HG03159 (cell line): ENCODE measurements around the gene ECI2.
"Not testable (repeated sequence)": the region's sequence is repeated elsewhere in the genome, so short reads cannot be mapped to it uniquely, and the experiment has no call there.

Experiments used
- ATAC-seq: cut with Tn5 transposase; IDR thresholded peaks from one replicate; pipeline ENCODE4 v1.9.1; 2021; ENCODE audit warnings: mild to moderate bottlenecking, moderate library complexity; ENCODE audit not compliant: unreplicated experiment

The ECI2 gene

GRCh38 chr6:4145083-4145482 lies 9.7 kb upstream of the ECI2 start:
- ATAC-seq = no peak

DNA sequence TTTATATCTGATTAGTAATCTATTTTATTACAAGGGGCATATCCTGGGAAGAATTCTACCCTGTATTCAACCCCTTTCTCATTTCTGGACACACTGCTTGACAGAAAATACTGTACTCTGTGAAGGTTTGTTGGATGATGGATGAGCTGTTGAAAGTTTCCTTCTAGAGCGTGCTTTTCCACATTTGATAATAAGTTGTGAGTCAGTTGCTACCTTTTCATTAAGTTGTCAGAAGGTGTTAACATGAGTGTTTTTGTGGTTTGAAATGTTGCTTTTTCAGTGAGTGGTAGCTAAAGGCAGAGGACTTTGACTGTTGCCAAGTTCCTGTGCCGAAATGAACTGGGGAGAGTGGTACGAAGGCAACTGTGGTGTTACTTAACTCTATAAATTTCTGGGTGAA lies 3.9 kb upstream of the ECI2 start:
- ATAC-seq = no peak

DNA sequence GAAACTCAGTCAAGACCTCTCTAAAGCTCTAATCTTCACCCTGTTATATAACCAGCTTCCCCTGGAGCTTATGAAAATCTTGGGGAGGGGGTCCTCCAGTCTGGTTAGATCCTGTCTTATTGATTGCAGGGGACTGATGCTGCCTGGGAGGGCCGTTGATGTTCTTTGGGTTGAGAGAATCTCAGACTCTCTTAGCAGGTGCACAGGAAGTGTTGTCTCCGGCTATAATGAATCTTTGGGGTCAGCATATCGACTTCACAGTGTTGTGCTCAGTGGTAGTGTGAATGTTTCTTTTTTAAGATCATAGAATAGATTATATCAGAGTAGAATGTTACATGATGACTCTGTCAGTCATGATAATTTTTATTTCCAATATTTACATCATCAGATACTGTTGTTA lies 2.8 kb upstream of the ECI2 start:
- ATAC-seq = no peak

- ATAC-seq = no peak
Measured at GRCh38 chr6:4136354-4136831, 1.0 kb upstream of the ECI2 start.

DNA sequence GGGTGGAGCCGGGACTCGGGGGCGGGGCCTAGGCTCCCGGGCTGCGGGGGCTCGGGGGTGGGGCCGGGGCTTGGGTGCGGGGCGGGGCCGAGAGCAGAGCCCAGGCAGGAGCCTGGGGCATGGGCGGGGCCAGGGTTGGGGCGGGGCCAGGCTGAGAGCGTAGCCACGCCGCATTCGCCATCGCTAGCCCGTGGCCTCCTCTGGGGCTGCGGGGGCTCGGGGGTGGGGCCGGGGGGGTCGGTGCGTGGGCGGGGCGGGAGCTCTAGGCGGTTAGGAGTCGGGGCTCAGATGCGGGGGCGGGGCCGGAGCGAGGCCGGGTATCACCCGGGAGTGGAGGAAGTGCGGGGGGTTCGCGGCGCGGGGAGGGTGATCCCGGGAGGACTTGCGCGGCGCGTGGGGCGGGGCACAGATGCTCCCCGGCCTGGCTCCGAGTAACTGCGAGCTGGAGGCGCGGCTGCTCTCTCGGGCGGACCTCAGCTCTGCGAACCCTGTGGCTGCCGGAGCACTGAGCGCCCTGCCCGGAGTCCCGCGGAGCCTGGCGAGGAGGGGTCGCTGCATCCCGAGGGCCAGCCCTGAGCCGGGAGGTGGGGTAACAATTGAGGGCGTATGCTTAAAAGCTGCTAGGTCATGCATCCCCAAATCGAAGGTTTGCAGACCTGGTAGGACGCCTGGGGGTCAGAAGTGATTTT lies 434 bp upstream of the ECI2 start:
- peak; percentile 56 for ATAC-seq

DNA sequence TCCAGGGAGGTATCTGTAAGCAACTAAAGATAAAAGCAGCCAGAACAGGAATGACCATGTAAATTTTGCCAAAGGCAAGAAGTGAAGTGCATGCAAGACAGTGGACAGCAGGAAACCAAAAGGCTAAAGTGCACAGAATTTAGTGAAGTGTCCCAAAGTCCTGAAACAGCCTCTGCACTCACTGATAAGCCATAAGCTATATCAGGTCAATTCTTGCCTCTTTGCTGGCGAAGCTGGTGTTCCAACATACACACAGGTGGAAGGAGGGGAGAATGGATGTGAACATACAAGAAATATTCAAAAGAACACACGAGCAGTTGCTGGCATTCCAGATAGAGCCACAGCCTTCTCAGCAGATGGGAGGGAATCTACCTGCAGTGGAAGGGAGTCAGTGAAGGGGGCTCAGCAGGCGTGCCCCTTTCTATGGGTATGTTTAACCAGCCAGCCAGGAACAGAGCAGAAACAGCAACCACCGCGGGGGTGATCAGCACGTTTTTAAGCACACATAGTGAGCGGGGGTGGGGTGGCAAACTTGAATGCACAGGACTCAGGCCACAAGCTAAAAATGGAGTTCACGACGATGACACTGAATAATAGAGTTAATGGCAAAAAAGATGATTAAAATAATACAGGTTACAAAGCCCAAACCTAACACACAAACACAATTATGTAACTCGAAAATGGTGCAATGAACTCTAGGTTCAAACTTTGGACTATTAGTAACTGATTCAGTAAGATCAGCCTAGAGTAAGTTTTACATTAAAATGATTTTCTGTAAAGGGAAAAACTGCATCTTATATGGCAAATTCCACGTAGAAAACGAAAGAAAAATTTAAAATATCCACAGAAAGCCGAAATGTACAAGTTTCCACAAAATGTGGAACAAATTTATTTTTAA lies 1.2 kb downstream of the ECI2 start:
- ATAC-seq = no peak

- no peak for ATAC-seq
Measured at GRCh38 chr6:4130357-4130987, 4.9 kb downstream of the ECI2 start.

- no peak for ATAC-seq
Measured at GRCh38 chr6:4129446-4129845, 5.9 kb downstream of the ECI2 start.

DNA sequence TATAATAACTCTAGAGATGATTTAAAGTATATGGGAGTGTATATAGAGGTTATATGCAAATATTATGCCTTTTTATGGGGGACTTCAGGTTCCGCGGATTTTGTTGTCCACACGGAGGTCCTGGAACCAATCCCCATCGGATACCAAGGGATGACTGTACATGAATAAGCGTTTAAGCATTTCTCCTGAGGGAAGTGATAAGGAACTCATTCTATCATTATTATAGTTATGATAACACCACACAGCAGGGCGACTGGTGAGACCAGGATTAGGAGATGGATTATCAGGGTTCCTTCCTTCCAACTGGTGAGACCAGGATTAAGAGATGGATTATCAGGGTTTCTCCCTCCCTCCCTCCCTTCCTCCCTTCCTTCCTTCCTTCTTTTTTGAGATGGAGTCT lies 6.6 kb downstream of the ECI2 start:
- no peak for ATAC-seq

DNA sequence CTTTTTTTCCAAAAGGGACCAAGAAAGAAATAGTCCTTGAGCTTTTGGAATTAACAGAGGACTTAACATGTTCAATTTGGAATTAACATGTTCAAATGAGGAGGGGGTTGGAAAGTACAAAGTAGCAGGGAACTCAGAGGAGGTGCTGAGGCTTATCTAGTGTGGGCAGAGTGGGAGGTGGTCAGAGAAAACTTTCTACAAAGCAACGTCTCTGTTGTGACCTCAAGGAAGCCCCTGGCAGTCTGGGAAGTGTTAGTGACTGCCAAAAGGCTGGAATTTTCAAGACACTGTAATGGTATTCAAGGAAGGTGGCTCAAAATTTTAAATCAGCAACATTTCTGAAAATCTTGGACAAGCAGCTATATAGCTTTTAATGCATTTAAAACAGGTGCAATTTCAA lies 7.3 kb downstream of the ECI2 start:
- no peak for ATAC-seq

GRCh38 chr6:4125933-4126864 lies 9.2 kb downstream of the ECI2 start:
- ATAC-seq = no peak

DNA sequence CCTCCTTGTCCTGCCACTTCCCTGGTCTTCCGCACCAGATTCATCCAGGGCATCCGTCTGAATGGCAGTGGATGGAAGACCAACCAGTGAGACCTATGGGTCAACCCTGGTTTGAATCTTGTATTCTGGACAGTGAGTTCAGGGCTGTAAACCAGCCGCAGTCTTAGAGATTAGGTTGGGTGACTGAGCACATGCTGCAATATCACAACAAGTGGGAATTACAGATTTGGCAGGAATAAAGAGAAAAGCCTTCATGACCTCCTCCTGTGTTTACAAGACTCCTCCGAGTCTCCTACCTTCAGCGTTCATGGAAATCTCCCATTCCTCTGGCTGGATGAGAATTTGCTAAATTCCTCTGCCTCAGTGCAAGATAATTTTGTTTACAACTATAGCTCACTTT lies 9.9 kb downstream of the ECI2 start:
- no peak for ATAC-seq

- no peak for ATAC-seq
Measured at GRCh38 chr6:4124351-4124750, 11.0 kb downstream of the ECI2 start.

DNA sequence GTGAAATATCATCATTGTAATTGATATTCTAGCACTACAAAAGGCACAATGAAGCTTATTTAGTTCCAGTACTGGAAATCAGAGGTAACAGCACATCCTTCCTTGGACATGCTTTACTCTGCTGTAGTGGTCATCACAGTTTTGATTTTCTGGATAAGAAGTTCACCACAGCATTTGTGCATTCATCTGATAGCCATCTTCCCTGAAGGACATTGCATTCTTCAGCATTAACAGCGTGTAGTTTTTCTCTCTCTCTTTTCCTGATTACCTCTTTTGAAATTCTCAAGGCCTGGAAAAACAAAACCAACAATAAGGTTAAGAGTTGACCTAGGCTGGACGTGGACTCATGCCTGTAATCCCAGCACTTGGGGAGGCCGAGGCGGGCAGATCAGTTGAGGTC lies 19.6 kb downstream of the ECI2 start:
- no peak for ATAC-seq

DNA sequence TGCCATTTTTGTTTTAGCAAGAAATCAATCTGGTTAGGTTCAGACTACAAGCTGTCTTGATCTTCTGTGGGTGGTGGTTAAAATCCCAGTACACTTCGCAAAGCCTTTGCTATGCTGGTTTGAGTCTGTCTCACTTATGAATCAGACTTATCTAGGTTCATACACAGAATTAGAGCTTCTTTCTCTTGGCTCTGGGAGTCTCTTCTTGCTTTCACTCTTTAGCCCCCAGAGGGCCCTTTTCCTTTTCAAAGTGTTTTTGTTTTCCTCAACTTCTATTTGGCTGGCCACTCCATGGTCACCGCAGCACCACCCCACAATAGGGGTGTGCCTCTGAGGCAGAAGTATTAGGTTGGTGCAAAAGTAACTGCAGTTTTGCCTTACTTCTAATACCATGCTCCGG lies 21.3 kb downstream of the ECI2 start:
- no peak for ATAC-seq

GRCh38 chr6:4113649-4114048 lies 21.7 kb downstream of the ECI2 start:
- ATAC-seq = no peak

DNA sequence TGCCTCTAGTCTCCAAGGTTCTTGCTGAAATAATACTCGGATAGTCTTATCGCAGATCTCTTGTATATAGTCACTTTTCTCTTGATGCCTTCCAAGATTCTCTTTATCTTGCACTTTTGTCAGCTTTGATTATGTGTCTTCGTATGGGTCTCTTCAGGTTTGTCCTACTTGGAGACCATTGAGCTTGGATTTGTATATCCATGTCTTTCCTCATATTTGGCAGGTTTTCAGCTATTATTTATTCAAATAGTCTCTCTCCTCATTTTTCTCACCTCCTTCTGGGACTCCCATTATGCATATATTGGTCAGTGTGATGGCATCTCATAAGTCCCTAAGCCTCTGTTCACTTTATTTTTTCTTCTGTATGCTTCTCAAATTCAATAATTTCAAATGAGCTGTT lies 23.0 kb downstream of the ECI2 start:
- ATAC-seq = no peak

DNA sequence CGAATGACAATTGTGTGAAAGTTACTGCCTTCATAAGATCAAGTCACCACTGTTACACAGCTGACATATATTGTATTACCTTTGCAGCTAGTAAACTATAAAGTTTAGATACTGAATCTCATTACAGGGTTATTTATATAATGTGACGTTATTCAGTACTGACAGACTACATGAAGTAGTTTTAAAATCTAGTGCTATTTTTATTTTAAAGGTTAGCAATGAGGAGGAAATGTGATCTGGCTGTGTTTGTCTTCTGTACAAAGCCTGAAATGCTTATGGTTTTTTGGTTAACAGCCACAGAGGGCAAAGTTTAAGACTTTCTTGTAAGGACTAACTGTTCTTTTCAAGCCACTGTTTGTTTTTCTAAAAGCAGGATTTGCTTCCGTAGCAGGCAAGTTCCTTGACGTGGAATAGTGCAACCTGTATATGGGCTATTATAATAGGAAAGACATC lies 26.0 kb downstream of the ECI2 start:
- not testable (repeated sequence) for ATAC-seq

DNA sequence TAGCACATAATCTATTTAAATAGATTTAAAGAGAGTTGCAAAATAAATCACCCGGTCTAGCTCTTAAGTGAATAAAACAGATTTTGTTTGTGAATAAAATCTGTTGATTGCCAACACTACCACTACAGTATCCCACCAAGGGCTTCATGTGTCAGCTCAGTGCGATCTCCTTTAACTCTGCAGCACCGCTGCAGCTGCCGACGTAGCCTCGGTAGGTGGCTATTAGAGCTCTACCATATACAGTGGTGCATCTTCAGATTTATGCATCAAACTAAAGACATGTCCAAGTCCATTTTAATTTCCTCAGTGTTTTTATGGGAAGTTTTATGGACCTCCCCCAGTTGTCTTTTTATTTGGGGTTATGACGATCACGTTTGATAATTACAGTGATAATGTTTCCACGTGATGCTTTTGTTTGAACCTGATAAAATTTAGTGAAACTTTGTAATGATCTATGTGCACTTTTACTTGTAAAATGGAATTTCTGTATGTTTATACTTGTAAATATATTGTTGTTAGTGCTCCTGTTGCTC lies 26.7 kb downstream of the ECI2 start:
- no peak for ATAC-seq

DNA sequence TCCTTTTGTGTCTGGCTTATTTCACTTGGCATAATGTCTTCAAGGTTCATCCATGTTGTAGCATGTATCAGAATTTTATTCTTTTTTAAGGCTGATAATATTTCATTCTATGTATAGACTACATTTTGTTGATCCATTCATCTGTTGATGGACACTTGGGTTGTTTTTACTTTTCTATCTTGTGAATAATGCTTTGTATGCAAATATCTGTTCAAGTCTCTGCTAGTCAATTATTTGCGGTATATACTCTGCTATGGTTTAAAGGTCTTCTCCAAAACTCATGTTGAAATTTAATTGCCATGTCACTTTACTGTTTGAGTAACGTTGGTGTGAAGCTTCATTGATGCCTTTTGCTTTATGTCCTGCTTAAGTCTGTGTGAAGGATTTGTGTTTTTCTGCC lies 27.5 kb downstream of the ECI2 start:
- ATAC-seq = no peak
